GM10847 (cell line): Measurements from ENCODE around the gene ASCC1.

Experiments
- POLR2A ChIP-seq: IDR thresholded peaks from 2 replicates; pipeline ENCODE4 v1.6.1; 2011; ENCODE audit not compliant: insufficient read length; ENCODE audit errors: extremely low read depth

The ASCC1 gene

GRCh38 chr10:72105710-72106109 is 110.4 kb downstream of the ASCC1 start:
- TF ChIP-seq POLR2A: no peak

- TF ChIP-seq POLR2A: no peak
Measured at GRCh38 chr10:72105098-72105475, 111.0 kb downstream of the ASCC1 start.

GRCh38 chr10:72104472-72105097 is 111.5 kb downstream of the ASCC1 start:
- no peak for TF ChIP-seq POLR2A

- TF ChIP-seq POLR2A: no peak
Measured at GRCh38 chr10:72099600-72099921, 116.5 kb downstream of the ASCC1 start.

- TF ChIP-seq POLR2A: no peak
Measured at GRCh38 chr10:72098836-72099599, 117.1 kb downstream of the ASCC1 start.

- TF ChIP-seq POLR2A: no peak
Measured at GRCh38 chr10:72098301-72098835, 117.7 kb downstream of the ASCC1 start.

GRCh38 chr10:72097448-72098300 is 118.4 kb downstream of the ASCC1 start:
- TF ChIP-seq POLR2A: no peak

GRCh38 chr10:72096115-72097000 is 119.7 kb downstream of the ASCC1 start:
- TF ChIP-seq POLR2A: no peak

GRCh38 chr10:72095195-72095594 is 120.9 kb downstream of the ASCC1 start:
- TF ChIP-seq POLR2A: no peak

- no peak for TF ChIP-seq POLR2A
Measured at GRCh38 chr10:72094574-72094973, 121.5 kb downstream of the ASCC1 start.

GRCh38 chr10:72093450-72093849 is 122.6 kb downstream of the ASCC1 start:
- TF ChIP-seq POLR2A: no peak

- no peak for TF ChIP-seq POLR2A
Measured at GRCh38 chr10:72092987-72093386, 123.1 kb downstream of the ASCC1 start.

- no peak for TF ChIP-seq POLR2A
Measured at GRCh38 chr10:72092171-72092924, 123.7 kb downstream of the ASCC1 start.

GRCh38 chr10:72090326-72090725 is 125.8 kb downstream of the ASCC1 start:
- no peak for TF ChIP-seq POLR2A
